Fibroblast of villous mesenchyme (primary cell): ENCODE results near the gene OAT. TPM values are rescaled to one million over a fixed set of nuclear protein-coding genes. Genes with fewer than 3 reads are reported as not detected.

ENCODE experiments used
- DNase-seq: peaks from one replicate; pipeline ENCODE4 v3.0.0-alpha.2; 2010; ENCODE audit warnings: low read depth
- H3K4me3 ChIP-seq: 2 replicates; pipeline ENCODE4 v1.5.1; 2011; ENCODE audit warnings: low read depth, mild to moderate bottlenecking, low read length
- CTCF ChIP-seq: IDR thresholded peaks from 2 replicates; pipeline ENCODE4 v1.5.1; 2012; ENCODE audit warnings: low read depth, mild to moderate bottlenecking, low read length; ENCODE audit not compliant: insufficient read depth
- total RNA-seq: library from RNA; depleted of rRNA; stranded (reverse); fragments of >200 nt; gene quantifications from 2 replicates; pipeline ENCODE4 v1.2.3, GENCODE V29; 2012

The OAT gene
- total RNA-seq, 1 donor = 224 TPM

- peak; percentile 3 for TF ChIP-seq CTCF
- H3K4me3 ChIP-seq = peak within 1 kb of the TSS; percentile 83
- DNase-seq = peak; percentile 64
These were observed 43.1 kb upstream of the OAT start, which contains the start of gene LHPP for GRCh38 chr10:124461642-124462347. LHPP (plus strand) TSS chr10:124461823; CDS start chr10:124461863, 40 bp downstream.

DNA sequence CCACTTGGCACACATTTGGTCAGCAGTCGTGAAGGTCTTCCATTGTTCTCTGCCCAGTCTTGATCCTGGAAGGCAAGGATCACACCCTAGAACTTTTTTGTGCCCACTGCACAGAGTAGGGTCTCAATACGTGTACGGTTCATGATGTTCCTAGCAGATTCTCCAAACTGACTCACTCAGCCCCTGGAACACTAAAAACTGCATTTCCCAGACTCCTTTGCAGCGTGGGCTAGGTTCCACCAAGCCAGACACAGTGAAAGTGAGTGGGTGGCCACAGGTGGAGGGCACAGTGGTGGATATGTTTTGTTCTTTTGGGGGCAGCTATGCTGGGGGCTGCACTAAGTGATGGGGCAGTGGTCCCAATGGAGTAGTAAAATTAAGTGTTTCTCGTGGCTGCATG lies 41.4 kb upstream of the OAT start:
- no peak for TF ChIP-seq CTCF
- H3K4me3 ChIP-seq = no peak overlapping the region
- no peak for DNase-seq

GRCh38 chr10:124459395-124459794 lies 40.7 kb upstream of the OAT start:
- no peak overlapping the region for H3K4me3 ChIP-seq
- no peak for TF ChIP-seq CTCF
- DNase-seq = no peak

DNA sequence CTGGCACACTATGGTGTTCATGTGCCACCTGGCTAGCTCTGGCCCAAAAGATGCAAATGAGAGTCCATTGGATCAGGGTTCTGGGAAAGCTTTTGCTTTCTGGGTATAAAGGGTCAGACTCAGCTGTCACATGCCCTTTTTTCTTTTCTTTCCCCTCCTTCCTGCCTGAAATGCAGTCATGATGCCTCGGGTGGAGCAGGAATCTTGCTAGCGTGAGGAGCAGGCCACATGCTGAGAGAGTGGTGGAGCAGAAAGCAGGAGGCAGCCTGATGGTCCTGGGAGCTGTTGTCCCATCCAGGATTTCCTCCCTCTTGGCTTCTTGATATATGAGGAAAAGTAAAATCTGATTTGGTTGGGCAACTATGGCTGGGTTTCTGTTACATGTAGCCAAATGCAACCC lies 40.2 kb upstream of the OAT start:
- no peak for DNase-seq
- no peak overlapping the region for H3K4me3 ChIP-seq
- no peak for TF ChIP-seq CTCF

DNA sequence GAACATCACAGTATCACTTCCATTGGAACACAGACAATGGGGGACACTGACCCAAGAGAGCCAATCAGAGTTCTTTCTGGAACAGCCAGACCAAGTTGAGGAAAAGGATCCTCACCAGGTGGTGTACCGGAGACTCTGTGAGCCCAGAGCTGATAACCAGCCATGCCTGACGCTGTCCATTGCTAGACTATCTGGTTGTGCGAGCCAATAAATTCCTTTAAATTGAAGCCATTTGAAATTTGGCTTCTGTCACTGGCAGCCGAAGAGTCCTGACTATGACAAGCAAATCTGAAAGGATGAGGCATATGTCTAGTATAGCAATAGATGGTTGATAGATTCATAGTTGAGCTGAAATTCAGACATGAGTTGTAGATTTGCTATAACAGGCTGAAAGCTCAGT lies 39.8 kb upstream of the OAT start:
- DNase-seq = no peak
- TF ChIP-seq CTCF = no peak
- no peak overlapping the region for H3K4me3 ChIP-seq

- DNase-seq = no peak
These were observed 36.7 kb upstream of the OAT start for GRCh38 chr10:124455441-124455840.

More at GRCh38 chr10:124455441-124455840, 36.7 kb upstream of the OAT start:
- TF ChIP-seq CTCF = no peak
- no peak overlapping the region for H3K4me3 ChIP-seq
